HCEC 1CT (cell line): ENCODE results near the gene ANKRD28.
"Not testable (repeated sequence)": the region's sequence is repeated elsewhere in the genome, so short reads cannot be mapped to it uniquely, and the experiment has no call there.

Experiments used
- DNase-seq: peaks from one replicate; pipeline ENCODE4 v3.0.0-alpha.2; 2017

Gene ANKRD28

GRCh38 chr3:15797642-15798303 lies at the start of gene ANKRD28:
ANKRD28 (minus strand) TSS chr3:15797979; CDS start chr3:15796521, 1,458 bp downstream.
- DNase-seq = peak; percentile 99

- no peak for DNase-seq
These were observed 49.5 kb upstream of the ANKRD28 start for GRCh38 chr3:15847239-15847638.

- DNase-seq = no peak
These were observed 48.8 kb upstream of the ANKRD28 start for GRCh38 chr3:15846606-15847005.

GRCh38 chr3:15845475-15845874 lies 47.7 kb upstream of the ANKRD28 start:
- DNase-seq = no peak

GRCh38 chr3:15844889-15845288 lies 47.1 kb upstream of the ANKRD28 start:
- no peak for DNase-seq

GRCh38 chr3:15841091-15841973 lies 43.6 kb upstream of the ANKRD28 start:
- DNase-seq = not testable (repeated sequence)

- DNase-seq = no peak
These were observed 41.8 kb upstream of the ANKRD28 start for GRCh38 chr3:15839568-15839967.

GRCh38 chr3:15831927-15832326 lies 34.1 kb upstream of the ANKRD28 start:
- DNase-seq = no peak

- DNase-seq = no peak
These were observed 27.2 kb upstream of the ANKRD28 start for GRCh38 chr3:15825016-15825415.

GRCh38 chr3:15823092-15823491 lies 25.3 kb upstream of the ANKRD28 start:
- DNase-seq = no peak

- no peak for DNase-seq
These were observed 24.5 kb upstream of the ANKRD28 start for GRCh38 chr3:15822281-15822680.

GRCh38 chr3:15820911-15821310 lies 23.1 kb upstream of the ANKRD28 start:
- DNase-seq = peak; percentile 30

GRCh38 chr3:15819576-15819975 lies 21.8 kb upstream of the ANKRD28 start:
- no peak for DNase-seq

GRCh38 chr3:15819043-15819442 lies 21.3 kb upstream of the ANKRD28 start:
- DNase-seq = no peak

GRCh38 chr3:15815696-15816095 lies 17.9 kb upstream of the ANKRD28 start:
- peak; percentile 76 for DNase-seq

GRCh38 chr3:15813079-15813478 lies 15.3 kb upstream of the ANKRD28 start:
- not testable (repeated sequence) for DNase-seq

- peak; percentile 37 for DNase-seq
These were observed 14.4 kb upstream of the ANKRD28 start for GRCh38 chr3:15812183-15812582.

- DNase-seq = no peak
These were observed 12.9 kb upstream of the ANKRD28 start for GRCh38 chr3:15810702-15811101.

GRCh38 chr3:15809313-15809712 lies 11.5 kb upstream of the ANKRD28 start:
- no peak for DNase-seq

GRCh38 chr3:15808679-15809310 lies 11.0 kb upstream of the ANKRD28 start:
- no peak for DNase-seq

- DNase-seq = peak; percentile 92
These were observed 8.0 kb upstream of the ANKRD28 start for GRCh38 chr3:15805756-15806266.

GRCh38 chr3:15804553-15805095 lies 6.8 kb upstream of the ANKRD28 start:
- DNase-seq = no peak

GRCh38 chr3:15803921-15804320 lies 6.1 kb upstream of the ANKRD28 start:
- no peak for DNase-seq
